Stimulated activated CD4-positive, alpha-beta T cell treated with anti-CD3 and anti-CD28 coated beads, TNF-alpha, amount 100 ng/mL, for 1 hour (primary cell): ENCODE measurements around the gene KDM4C.
"Not testable (repeated sequence)": the region's sequence is repeated elsewhere in the genome, so short reads cannot be mapped to it uniquely, and the experiment has no call there.

Experiments used
- DNase-seq, 3 donors: peaks; one replicate each; pipeline ENCODE4 v3.0.0-alpha.2; 2020; ENCODE audit warnings: low read depth in 3 of 3, low spot score in 1 of 3

The KDM4C gene

DNA sequence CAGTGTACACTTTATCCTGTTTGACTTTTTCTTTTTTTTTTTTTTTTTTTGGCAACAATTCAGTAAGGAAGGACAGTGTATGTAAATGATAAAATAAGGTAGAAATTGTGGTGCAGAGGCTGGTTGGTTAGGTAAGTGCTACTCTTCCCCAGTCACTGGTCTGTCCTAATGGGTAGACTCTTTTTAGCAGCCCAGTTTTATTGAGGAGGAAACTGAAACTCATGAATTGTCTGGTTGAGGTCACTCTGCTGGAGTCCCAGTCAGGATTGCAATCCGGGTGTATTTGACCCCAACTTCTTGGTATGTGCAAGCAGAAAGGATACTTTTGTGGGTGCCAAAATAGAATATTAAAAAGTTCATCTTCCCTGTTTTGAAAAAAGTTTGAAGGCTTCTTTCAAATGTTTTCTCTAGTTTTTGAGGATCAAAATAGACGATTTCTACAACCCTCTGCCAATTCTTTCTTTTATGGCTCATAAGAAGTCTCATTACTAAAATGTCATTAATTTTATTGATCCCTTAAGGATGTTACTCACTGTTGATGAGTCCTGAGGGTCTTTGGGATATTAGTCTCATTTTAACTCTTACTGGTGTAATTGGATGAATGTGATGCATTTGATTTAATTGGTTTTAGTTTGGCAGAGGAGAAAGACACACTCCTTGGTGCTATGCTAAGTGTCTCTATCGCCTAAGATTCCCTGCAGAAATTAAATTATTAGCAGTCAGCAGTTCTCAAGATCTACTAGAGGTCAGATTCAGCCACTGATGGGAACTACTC lies 171.9 kb downstream of the KDM4C start:
- DNase-seq: no peak

DNA sequence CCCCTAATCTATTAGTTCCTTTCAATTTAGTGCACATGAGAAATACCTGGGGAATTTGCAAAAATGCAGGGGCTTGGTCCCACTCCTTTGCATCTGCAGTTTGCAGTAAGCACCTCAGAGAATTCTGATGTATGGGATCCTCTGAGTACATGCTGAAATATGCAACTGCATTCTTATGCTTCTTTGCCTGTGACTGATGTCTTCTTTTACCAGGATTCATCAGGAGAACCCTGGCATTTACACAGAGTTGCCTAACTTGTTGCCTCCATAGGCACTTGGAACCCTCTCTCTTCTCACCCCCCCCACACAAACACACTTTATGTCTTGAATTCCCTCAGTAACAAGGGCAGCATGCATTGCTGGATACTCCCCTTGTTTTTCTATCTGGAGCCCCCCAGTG lies 173.1 kb downstream of the KDM4C start:
- no peak for DNase-seq

DNA sequence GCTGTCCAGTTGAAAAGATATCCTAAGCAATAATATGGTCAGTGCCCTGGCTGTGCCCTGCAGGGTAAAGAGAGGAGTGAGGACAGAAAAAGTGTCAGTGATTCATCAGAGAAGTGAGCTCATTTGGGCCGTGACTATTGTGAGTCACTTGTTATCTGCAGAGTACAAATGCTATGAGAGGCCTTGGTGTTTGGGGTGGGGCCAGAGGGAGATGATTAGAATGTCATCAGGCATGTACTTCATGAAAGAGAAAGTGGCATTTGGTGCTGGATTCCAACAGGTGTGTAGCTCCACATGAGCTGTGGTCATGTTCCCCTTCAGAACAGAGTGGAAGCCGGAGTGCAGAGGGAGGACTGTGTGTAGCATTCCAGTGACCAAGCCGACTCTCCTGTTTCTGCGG lies 174.1 kb downstream of the KDM4C start:
- no peak for DNase-seq

DNA sequence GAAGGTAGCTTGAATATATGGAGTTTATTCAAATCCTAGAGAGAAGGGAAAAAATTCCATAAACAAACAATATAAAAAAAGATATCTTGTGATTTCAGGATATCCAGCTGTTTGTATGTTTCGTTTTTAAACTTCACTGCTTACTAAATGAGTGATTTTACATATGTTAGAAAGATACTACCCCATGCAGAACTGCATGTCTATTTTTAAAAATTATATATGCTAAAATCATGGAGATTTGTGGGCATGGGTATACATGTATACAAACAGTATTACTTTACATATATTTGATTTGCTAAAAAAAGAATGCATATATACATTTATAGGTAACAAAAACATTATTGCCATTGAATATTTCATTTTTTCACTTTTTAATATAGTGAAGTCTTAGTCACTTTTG lies 178.3 kb downstream of the KDM4C start:
- no peak for DNase-seq

DNA sequence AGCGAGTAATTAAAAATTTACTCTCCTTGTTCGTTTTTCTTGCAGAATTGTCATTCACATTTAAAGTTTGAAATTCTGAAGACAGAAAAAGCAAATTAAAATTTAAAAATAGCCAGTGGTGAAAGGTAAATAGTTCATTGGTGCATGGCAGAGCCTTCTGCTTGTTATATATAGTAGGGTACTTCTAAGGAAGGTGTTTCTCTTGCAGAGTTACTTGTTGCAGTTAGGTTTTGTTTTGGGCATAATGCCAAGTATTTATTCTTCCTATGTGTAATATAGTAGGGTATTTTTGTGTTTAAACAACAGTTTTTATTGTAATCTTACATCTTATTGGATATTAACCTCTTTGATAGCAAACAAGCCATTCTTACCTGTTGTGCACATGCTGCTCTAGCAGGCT lies 179.4 kb downstream of the KDM4C start:
- no peak for DNase-seq

DNA sequence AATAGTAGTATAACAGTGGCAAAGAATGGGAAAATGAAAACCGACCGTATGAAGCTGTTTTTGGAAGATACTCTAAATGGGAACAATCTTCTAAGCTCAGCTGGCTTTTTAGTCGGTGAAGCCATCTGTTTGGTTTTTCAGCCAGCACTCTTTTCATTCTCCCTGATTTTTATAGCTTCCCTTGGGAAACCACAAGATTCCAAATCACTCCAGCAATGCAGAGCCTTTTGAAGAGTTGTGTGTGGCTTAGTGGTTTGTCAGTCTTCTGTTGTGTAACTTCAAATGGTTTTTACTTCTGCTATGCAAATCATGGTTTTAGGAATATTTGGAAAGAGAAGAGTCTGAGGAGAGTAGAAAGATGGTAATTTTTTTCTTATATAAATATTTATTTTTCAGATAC lies 180.7 kb downstream of the KDM4C start:
- no peak for DNase-seq

DNA sequence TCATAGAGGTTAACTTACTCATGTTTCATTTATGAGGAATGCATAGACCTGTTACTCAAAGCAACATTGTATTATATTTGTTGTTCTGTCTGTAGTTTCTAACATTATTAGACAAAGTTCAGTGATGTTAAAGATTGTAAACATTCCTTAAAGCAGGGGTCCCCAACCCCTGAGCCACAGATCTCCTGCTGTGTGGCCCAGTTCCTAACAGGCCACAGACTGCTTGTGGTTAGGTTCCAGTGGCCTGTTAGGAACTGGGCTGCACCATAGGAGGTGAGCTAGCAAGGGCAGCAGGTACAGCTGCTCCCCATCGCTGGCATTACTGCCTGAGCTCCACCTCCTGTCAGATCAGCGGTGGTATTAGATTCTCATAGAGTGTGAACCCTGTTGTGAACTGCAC lies 181.1 kb downstream of the KDM4C start:
- DNase-seq: no peak

DNA sequence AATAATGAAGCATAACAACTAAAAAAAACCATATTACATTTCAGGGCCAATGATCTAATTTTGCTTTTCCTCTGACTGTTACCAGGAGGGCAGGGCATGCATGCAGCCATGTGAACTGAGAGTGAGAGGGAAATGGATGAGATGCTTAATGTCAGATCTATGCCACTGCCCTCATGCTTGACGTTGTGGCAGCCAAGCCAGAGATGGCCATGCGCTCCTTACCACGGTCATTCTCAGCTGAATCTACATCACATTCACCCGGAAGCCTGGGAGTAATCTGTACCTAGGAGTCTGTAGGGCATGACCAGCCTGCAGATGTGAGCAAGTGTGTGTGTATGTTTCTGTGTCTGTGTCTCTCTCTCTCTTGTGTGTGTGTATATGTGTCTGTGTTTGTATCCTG lies 183.7 kb downstream of the KDM4C start:
- no peak for DNase-seq

DNA sequence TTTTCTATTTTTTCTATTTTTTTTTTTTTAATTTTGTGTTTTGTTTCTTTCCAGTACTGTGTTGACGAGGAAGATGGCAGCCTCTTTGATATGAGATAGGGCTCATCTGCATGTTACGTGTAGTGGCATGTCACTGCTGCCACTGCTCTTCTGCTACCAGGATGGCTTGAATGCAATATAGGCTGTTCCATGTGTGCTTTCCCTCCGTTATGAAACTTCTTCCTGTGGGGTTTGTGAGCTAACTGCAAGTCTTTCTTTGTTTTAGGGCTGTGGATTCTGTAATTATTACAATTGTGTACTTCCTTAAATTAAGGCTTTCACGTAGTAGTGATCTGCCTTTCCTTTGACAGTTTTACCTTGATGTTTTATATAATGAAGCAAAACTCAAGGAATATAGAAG lies 184.6 kb downstream of the KDM4C start:
- no peak for DNase-seq

DNA sequence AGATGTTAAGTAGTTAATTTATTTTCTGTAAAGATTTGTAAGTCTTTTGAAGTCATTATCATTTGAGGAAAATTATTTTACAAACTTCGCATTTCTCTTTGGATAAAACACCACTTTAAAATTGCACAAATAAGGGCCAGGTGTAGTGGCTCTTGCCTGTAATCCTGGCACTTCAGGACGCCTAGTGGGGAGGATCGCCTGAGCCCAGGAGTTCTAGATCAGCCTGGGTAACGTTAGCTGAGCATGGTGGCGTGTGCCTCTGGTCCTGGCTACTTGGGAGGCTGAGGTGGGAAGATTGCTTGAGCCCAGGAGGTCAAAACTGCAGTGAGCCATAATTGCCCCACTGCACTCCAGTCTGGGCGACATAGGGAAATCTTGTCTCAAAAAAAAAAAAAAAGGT lies 185.5 kb downstream of the KDM4C start:
- DNase-seq: no peak

DNA sequence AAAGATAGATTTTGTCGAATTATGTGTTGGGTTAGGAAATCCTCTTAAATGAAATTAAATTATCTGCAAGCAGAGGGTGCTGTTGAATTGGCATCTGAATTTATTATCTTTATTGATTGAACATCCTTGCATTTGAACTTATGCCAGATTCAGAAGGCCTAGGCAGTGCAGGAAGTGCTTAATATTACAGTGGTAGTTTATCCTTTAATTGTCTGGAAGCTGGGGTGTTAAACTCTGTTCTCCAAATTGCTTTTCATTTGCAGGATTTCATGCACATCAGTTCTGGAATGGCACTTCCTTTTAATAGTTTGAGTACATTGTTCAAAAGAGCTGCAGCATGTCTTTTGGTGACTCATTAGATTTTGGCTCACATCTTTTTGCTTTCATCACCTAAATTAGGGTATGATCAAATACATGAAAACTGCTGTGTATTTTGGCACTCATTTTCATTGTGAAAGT lies 186.3 kb downstream of the KDM4C start:
- no peak for DNase-seq

DNA sequence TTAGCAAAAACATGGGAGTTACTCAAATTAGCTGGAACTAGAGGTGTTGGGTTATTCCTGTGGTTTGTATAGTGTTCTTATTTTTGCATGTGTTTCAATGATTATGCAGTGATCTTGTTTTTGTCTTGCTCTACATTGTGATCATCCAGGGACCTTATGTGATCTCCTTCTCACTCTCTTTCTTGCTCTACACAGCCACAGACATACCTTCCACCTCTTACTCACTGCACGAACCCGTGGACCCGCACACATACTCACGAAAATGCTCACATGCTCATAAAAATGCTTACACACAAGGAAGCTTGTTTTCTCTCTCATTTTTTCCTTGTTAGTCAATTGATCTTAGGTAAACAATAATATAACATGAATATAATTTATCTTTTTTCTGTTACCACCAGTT lies 187.1 kb downstream of the KDM4C start:
- DNase-seq: no peak

DNA sequence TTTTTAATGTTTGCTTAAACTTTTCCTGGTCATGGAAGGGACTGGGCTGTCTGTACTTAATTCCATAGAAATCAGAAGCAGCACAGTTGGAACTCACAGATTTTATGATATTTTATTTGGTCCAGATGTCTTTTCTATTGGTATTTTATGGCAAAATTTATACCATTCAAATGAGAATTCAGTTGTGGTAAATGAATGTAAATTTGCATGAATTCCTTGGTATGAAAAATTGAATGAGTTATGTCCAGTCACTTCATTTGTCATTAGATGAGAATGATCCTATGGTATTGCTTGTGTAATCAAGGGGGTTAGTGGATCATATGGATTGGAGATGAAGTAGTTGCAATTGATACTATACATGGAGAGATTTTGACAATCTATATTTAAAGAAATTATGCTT lies 188.0 kb downstream of the KDM4C start:
- no peak for DNase-seq

DNA sequence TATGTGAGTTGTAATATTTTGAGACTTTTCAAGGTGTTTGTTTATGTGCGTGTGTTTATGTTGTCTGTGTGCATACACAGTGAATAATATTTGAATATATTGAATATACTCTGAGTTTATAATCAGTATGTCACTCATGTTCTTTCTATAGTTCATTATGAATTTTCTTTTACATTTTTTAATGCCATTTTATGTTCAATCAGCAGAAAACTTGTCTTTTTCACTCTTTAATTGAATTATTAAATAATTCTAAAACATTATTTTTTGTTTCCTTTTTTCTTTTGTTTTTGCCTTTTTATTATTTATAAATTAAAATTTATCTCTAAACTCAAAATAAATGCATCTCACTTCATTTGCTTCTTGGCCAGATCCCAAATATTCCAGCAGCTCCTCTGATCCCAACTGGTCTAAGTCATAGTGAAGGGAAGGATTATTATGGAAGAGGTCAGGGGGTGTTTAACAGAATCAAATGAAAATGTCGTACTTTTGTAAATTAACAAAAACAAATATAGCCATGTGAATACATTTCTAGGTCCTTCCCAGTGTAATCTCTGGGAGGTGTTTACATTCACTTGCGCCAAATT lies 188.9 kb downstream of the KDM4C start:
- no peak for DNase-seq

DNA sequence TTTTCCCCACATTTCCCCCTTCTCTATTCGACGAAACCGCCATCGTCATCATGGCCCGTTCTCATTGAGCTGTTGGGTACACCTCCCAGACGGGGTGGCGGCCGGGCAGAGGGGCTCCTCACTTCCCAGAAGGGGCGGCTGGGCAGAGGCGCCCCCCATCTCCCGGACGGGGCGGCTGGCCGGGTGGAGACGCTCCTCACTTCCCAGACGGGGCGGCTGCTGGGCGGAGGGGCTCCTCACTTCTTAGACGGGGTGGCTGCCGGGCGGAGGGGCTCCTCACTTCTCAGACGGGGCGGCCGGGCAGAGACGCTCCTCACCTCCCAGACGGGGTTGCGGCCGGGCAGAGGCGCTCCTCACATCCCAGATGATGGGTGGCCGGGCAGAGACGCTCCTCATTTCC lies 191.1 kb downstream of the KDM4C start:
- DNase-seq: not testable (repeated sequence)

DNA sequence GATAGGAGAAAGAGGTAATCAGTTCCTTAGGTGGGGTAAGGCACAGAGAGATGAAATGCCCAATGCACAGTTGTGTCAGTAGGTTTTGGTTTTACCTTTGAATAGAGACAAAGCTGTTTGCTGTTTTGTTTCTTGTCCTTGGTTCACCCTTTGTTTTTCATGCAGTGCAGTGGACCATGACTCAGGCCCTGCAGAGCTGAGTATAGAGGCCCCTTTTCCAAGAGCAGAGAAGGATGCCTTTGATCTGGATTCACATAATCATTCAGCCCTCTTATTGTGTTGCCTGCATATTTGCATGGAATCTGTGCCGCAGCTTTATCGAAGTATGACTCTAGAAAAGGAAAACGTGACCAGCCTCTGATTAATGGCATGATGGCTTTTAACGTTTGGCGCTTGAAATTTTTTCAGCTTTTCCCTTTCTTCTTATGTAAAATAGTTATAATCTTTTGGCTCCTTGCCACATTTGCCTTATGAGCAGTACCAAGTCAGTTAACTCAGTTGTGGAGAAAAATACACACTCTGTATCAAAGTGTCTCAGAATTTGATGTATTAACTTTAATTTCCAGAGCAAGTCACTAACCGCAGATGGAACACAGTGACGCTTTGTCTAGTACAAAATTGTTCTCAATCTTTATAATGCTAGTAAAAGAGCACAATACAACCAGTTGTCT lies 197.6 kb downstream of the KDM4C start:
- DNase-seq: no peak

DNA sequence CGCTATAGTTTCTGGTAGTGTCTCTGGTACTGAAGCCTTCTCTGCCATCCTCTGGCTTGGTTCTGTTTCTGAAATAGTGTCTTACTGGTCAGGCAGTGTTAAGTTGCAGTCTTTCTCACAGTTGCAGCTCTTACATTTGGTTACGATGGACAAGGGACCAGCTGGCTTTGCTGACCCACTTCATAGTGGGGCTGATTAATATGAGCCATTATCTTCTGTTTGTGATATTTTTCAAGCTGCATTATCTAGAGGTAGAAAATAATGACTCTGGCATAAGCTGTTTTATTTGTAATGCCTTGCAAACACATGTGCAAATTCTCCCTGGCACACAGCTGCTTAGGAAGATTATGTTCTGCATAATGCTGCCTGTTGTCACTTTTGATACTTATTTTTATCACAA lies 199.1 kb downstream of the KDM4C start:
- no peak for DNase-seq

DNA sequence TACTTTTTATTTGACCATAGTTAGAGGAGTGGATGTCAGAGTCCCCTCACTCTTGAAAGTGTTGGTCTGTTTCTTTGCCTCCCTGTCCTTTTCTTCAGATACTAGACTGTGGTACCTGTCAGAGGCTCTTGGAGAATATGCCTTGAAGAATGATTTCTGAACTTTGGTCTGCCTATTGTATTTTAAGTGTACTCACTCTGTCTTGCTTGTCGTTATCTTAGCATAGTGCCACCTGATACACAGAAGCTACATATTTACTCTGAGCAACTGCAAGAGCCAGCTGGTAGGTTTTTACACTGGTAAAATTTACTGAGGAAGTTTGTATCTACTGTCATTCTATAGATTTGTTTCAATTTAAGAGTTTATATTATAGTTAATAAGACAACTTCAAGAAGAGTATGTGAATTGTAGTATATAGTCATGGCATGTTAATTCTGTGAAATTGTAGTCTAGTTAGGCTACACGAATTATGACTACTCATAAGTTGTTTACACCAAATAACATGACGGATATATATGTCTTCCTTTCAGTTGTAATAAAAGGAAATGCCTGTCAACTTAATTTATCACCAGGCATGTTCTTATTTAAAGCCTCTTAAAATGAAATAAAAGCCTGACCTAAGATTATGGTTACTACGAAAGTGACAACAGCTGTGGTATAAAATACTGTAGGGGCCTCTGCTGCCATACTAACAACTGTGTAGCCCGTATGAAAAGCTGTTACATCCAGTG lies 201.7 kb downstream of the KDM4C start:
- no peak for DNase-seq

DNA sequence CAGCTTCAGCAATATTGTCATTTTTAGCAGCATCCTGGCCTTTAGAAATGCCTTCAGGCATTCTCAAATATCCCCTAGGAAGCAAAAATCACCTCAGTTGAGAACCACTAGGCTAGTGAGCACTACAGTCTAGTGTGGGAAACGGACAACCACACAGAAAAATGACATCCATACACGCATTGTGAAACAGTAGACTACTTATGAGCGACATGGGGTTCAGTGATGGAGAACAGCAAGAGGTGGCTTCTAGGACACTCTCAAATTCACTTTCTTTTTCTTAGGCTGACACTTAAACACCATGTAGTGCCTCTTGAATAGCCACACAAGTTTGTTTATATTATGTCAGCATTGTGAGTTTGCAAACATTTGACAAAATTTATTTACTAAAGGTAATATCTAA lies 203.0 kb downstream of the KDM4C start:
- no peak for DNase-seq

DNA sequence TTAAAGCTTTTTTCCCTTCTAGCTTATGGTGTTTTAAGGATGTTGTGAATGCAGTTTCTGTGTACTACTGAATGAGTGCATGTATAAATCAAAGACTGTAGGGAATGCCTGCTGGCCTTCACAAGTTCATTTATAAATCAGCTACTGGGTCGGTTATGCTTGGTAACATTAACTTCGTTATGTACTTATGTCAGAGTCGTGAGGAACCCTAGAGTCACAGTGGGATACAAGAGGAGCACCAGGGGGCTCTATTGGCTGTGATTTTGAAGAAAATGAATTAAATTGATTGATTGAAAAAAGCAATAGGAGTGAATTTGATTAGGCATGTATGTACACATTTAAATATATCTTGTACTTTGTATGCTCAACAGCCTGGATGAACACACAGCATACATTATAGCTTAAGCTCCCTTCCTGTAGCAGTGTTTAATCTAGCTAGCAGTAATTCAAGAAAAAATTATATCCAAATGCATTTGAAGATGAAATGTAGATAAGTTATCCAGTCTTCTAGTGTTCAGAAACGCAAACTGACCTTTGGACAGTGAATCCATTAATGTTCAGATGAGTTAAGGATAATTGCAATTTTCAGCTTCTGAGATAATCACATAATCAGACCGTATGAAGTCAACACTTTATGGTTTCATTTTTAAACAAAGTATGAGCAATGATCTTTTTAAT lies 204.2 kb downstream of the KDM4C start:
- no peak for DNase-seq

DNA sequence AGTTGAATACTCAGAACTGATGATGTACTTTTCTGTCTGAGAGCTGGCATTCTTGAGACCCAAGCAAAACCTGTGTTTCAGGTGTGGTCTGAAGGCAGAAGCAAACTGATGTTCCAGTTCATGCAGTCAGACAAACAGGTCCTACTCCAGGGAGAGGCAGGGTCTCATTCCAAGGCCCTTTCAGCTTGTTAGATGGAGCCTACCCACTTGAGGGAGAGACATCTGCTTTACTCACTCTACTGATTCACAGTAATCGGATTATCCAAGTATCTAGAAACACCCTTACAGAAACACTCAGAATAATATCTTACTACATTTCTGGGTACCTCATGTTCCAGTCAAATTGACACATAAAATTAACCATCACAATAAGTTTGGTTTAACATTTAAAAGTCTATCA lies 207.8 kb downstream of the KDM4C start:
- DNase-seq: no peak
